HEK293 (cell line): Measurements from ENCODE around the gene SPCS2.

ENCODE experiments used
- CTCF ChIA-PET: fragments of 350-600 bp; formaldehyde crosslinking; extraction: SDS; loops from one replicate; lab custom pipeline; 2021; ENCODE audit warnings: antibody characterized with exemption; lab: Yijun Ruan, JAX
- POLR2A ChIA-PET: fragments of 300-600 bp; formaldehyde crosslinking; extraction: SDS; loops from one replicate; lab custom pipeline; 2020; ENCODE audit warnings: antibody characterized with exemption, inconsistent platforms; lab: Yijun Ruan, JAX
- H3K27ac ChIP-seq: fragments of 200-500 bp; sonication (Bioruptor generic); 2 replicates; pipeline ENCODE4 v1.5.1; 2014; ENCODE audit warnings: low read depth, low read length, control low read depth, inconsistent platforms; ENCODE audit errors: extremely low read depth
- H3K36me3 ChIP-seq, 2 experiments: fragments of 200-500 bp in 1 of 2; sonication (Bioruptor generic) in 1 of 2; 1 replicate in 1 of 2; 2 replicates in 1 of 2; pipeline ENCODE4 v1.5.1; 2014 to 2017; ENCODE audit warnings: inconsistent platforms in 2 of 2, low read length in 2 of 2; ENCODE audit not compliant: control insufficient read depth in 2 of 2, insufficient read depth in 1 of 2
- H3K4me1 ChIP-seq: fragments of 200-500 bp; sonication (Bioruptor generic); 2 replicates; pipeline ENCODE4 v1.5.1; 2014; ENCODE audit warnings: mild to moderate bottlenecking, low read length, inconsistent platforms; ENCODE audit not compliant: control insufficient read depth, insufficient read depth
- H3K4me3 ChIP-seq: 2 replicates; pipeline ENCODE4 v1.5.1; 2011; ENCODE audit warnings: low read depth, mild to moderate bottlenecking, control low read depth, low read length, moderate library complexity
- H3K9me3 ChIP-seq: fragments of 200-500 bp; sonication (Bioruptor generic); 2 replicates; pipeline ENCODE4 v1.5.1; 2014; ENCODE audit warnings: low read depth, low read length, inconsistent platforms; ENCODE audit not compliant: control insufficient read depth, insufficient read depth
- EGR2 ChIP-seq: fragments of 450-650 bp; formaldehyde crosslinking; IDR thresholded peaks from 2 replicates; pipeline ENCODE4 v1.5.1; 2016; ENCODE audit warnings: low read depth, missing biosample characterization, missing genetic modification characterization
- IKZF3 ChIP-seq: fragments of 450-650 bp; IDR thresholded peaks from 2 replicates; pipeline ENCODE4 v1.5.0; 2018; ENCODE audit warnings: missing biosample characterization, mild to moderate bottlenecking, missing genetic modification characterization, moderate library complexity
- OVOL3 ChIP-seq: fragments of 450-650 bp; formaldehyde crosslinking; IDR thresholded peaks from 2 replicates; pipeline ENCODE4 v1.5.1; 2016; ENCODE audit warnings: missing biosample characterization, missing genetic modification characterization
- PRDM2 ChIP-seq: fragments of 450-650 bp; formaldehyde crosslinking; IDR thresholded peaks from 2 replicates; pipeline ENCODE4 v1.5.1; 2016; ENCODE audit warnings: missing biosample characterization, missing genetic modification characterization, borderline replicate concordance
- SCRT1 ChIP-seq: fragments of 450-650 bp; formaldehyde crosslinking; IDR thresholded peaks from 2 replicates; pipeline ENCODE4 v1.5.1; 2016; ENCODE audit warnings: missing biosample characterization, missing genetic modification characterization, borderline replicate concordance
- ZBTB20 ChIP-seq: fragments of 450-650 bp; formaldehyde crosslinking; IDR thresholded peaks from 2 replicates; pipeline ENCODE4 v1.5.1; 2016; ENCODE audit warnings: missing biosample characterization, missing genetic modification characterization
- ZNF169 ChIP-seq: fragments of 450-650 bp; formaldehyde crosslinking; IDR thresholded peaks from 2 replicates; pipeline ENCODE4 v1.5.1; 2016; ENCODE audit warnings: missing biosample characterization, missing genetic modification characterization
- ZNF223 ChIP-seq: fragments of 450-650 bp; formaldehyde crosslinking; IDR thresholded peaks from 2 replicates; pipeline ENCODE4 v1.5.1; 2016; ENCODE audit warnings: missing biosample characterization, missing genetic modification characterization
- ZNF239 ChIP-seq: fragments of 450-650 bp; formaldehyde crosslinking; IDR thresholded peaks from 2 replicates; pipeline ENCODE4 v1.5.1; 2016; ENCODE audit warnings: missing biosample characterization, missing genetic modification characterization
- ZNF335 ChIP-seq: fragments of 450-650 bp; formaldehyde crosslinking; conservative IDR thresholded peaks from 2 replicates; pipeline ENCODE4 v1.5.1; 2016; ENCODE audit warnings: missing biosample characterization, missing genetic modification characterization
- ZNF473 ChIP-seq: fragments of 450-650 bp; formaldehyde crosslinking; IDR thresholded peaks from 2 replicates; pipeline ENCODE4 v1.5.1; 2017; ENCODE audit warnings: missing biosample characterization, missing genetic modification characterization
- ZNF510 ChIP-seq: fragments of 450-650 bp; formaldehyde crosslinking; IDR thresholded peaks from 2 replicates; pipeline ENCODE4 v1.5.1; 2018; ENCODE audit warnings: mild to moderate bottlenecking, missing genetic modification characterization, missing biosample characterization; ENCODE audit not compliant: insufficient replicate concordance
- ZNF514 ChIP-seq: fragments of 450-650 bp; formaldehyde crosslinking; IDR thresholded peaks from 2 replicates; pipeline ENCODE4 v1.5.1; 2016; ENCODE audit warnings: missing biosample characterization, missing genetic modification characterization
- ZNF548 ChIP-seq: fragments of 450-650 bp; formaldehyde crosslinking; IDR thresholded peaks from 2 replicates; pipeline ENCODE4 v1.5.1; 2016; ENCODE audit warnings: missing biosample characterization, missing genetic modification characterization
- ZNF701 ChIP-seq: fragments of 450-650 bp; formaldehyde crosslinking; IDR thresholded peaks from 2 replicates; pipeline ENCODE4 v1.5.1; 2016; ENCODE audit warnings: missing biosample characterization, missing genetic modification characterization
- TF ChIP-seq, protein P1 (sequence below): fragments of 450-650 bp; formaldehyde crosslinking; IDR thresholded peaks from 2 replicates; pipeline ENCODE4 v1.5.1; 2016; ENCODE audit warnings: missing biosample characterization, missing genetic modification characterization
- TF ChIP-seq, protein P2 (sequence below): fragments of 450-650 bp; formaldehyde crosslinking; IDR thresholded peaks from 2 replicates; pipeline ENCODE4 v1.5.1; 2017; ENCODE audit warnings: missing biosample characterization, mild to moderate bottlenecking, missing genetic modification characterization, moderate library complexity
- TF ChIP-seq, protein P3 (sequence below): fragments of 450-650 bp; formaldehyde crosslinking; IDR thresholded peaks from 2 replicates; pipeline ENCODE4 v1.5.0; 2017; ENCODE audit warnings: missing biosample characterization, missing genetic modification characterization, borderline replicate concordance
- TF ChIP-seq, protein P4 (sequence below): fragments of 450-650 bp; formaldehyde crosslinking; IDR thresholded peaks from 2 replicates; pipeline ENCODE4 v1.5.1; 2016; ENCODE audit warnings: missing biosample characterization, missing genetic modification characterization
- TF ChIP-seq, protein P5 (sequence below): fragments of 450-650 bp; formaldehyde crosslinking; IDR thresholded peaks from 2 replicates; pipeline ENCODE4 v1.5.1; 2016; ENCODE audit warnings: missing biosample characterization, missing genetic modification characterization, low read depth
- TF ChIP-seq, protein P6 (sequence below): fragments of 450-650 bp; formaldehyde crosslinking; IDR thresholded peaks from 2 replicates; pipeline ENCODE4 v1.5.1; 2016; ENCODE audit warnings: missing biosample characterization, missing genetic modification characterization

The SPCS2 gene

DNA sequence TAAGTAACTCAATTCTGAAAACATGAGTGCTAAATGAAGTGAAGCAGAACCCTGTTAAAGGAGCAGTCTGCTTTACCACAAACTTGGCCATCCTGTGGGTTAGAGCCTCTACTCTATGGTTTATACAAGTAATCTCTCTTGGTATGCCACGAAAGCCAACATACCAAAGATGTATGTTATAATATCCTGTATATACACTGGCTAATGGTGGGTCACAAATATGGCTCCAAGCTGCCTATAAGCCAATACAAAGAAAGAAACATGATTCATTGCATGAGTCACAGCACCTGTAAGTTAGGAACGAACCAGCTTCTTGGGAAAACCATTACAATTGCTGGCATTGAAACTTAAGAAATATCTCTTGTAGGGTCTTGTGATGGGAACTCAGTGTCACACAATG lies 16.3 kb upstream of the SPCS2 start (continued):
- TF ChIP-seq, protein P1, sequence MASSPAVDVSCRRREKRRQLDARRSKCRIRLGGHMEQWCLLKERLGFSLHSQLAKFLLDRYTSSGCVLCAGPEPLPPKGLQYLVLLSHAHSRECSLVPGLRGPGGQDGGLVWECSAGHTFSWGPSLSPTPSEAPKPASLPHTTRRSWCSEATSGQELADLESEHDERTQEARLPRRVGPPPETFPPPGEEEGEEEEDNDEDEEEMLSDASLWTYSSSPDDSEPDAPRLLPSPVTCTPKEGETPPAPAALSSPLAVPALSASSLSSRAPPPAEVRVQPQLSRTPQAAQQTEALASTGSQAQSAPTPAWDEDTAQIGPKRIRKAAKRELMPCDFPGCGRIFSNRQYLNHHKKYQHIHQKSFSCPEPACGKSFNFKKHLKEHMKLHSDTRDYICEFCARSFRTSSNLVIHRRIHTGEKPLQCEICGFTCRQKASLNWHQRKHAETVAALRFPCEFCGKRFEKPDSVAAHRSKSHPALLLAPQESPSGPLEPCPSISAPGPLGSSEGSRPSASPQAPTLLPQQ (tag by site-specific recombination) = no peak
- TF ChIP-seq SCRT1 (tag by site-specific recombination) (no peak), ZNF223 (no peak), ZNF514 (tag by site-specific recombination) (no peak), ZNF239 (tag by site-specific recombination) (no peak), ZBTB20 (tag by site-specific recombination) (no peak), OVOL3 (no peak), ZNF335 (tag by site-specific recombination) (no peak)
- TF ChIP-seq, protein P2, sequence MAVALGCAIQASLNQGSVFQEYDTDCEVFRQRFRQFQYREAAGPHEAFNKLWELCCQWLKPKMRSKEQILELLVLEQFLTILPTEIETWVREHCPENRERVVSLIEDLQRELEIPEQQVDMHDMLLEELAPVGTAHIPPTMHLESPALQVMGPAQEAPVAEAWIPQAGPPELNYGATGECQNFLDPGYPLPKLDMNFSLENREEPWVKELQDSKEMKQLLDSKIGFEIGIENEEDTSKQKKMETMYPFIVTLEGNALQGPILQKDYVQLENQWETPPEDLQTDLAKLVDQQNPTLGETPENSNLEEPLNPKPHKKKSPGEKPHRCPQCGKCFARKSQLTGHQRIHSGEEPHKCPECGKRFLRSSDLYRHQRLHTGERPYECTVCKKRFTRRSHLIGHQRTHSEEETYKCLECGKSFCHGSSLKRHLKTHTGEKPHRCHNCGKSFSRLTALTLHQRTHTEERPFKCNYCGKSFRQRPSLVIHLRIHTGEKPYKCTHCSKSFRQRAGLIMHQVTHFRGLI = no peak
- TF ChIP-seq, protein P3, sequence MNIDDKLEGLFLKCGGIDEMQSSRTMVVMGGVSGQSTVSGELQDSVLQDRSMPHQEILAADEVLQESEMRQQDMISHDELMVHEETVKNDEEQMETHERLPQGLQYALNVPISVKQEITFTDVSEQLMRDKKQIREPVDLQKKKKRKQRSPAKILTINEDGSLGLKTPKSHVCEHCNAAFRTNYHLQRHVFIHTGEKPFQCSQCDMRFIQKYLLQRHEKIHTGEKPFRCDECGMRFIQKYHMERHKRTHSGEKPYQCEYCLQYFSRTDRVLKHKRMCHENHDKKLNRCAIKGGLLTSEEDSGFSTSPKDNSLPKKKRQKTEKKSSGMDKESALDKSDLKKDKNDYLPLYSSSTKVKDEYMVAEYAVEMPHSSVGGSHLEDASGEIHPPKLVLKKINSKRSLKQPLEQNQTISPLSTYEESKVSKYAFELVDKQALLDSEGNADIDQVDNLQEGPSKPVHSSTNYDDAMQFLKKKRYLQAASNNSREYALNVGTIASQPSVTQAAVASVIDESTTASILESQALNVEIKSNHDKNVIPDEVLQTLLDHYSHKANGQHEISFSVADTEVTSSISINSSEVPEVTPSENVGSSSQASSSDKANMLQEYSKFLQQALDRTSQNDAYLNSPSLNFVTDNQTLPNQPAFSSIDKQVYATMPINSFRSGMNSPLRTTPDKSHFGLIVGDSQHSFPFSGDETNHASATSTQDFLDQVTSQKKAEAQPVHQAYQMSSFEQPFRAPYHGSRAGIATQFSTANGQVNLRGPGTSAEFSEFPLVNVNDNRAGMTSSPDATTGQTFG (tag by site-specific recombination) = no peak
- TF ChIP-seq, protein P4, sequence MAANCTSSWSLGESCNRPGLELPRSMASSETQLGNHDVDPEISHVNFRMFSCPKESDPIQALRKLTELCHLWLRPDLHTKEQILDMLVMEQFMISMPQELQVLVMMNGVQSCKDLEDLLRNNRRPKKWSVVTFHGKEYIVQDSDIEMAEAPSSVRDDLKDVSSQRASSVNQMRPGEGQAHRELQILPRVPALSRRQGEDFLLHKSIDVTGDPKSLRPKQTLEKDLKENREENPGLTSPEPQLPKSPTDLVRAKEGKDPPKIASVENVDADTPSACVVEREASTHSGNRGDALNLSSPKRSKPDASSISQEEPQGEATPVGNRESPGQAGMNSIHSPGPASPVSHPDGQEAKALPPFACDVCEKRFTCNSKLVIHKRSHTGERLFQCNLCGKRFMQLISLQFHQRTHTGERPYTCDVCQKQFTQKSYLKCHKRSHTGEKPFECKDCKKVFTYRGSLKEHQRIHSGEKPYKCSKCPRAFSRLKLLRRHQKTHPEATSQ (tag by site-specific recombination) = no peak

- Histone ChIP-seq H3K9me3 (no peaks in the 10 kb centered on the region), H3K4me3 (no peak overlapping the region), H3K27ac (no peak overlapping the region), H3K36me3 (peaks cover 0 to 47% of the 10 kb centered on the region in 2 experiments; a peak in 1 of 3 replicates), H3K4me1 (no peaks in the 10 kb centered on the region)
- ChIA-PET CTCF (interaction anchor here (0.6 to 1.0 kb wide), 2 partner anchors 271 to 454 kb away, joined by 3 read pairs; no protein-coding TSS in a partner anchor), POLR2A (interaction anchor here (0.7 kb wide), 1 partner anchor 138 kb away, joined by 4 read pairs; no protein-coding TSS in a partner anchor)
- TF ChIP-seq IKZF3 (no peak), EGR2 (tag by site-specific recombination) (no peak), ZNF169 (tag by site-specific recombination) (no peak), ZNF701 (tag by site-specific recombination) (no peak), ZNF548 (tag by site-specific recombination) (no peak), PRDM2 (tag by site-specific recombination) (no peak), ZNF510 (tag by site-specific recombination) (no peak), ZNF473 (tag by site-specific recombination) (no peak)
- TF ChIP-seq, protein P5, sequence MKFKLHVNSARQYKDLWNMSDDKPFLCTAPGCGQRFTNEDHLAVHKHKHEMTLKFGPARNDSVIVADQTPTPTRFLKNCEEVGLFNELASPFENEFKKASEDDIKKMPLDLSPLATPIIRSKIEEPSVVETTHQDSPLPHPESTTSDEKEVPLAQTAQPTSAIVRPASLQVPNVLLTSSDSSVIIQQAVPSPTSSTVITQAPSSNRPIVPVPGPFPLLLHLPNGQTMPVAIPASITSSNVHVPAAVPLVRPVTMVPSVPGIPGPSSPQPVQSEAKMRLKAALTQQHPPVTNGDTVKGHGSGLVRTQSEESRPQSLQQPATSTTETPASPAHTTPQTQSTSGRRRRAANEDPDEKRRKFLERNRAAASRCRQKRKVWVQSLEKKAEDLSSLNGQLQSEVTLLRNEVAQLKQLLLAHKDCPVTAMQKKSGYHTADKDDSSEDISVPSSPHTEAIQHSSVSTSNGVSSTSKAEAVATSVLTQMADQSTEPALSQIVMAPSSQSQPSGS (tag by site-specific recombination) = no peak
- TF ChIP-seq, protein P6, sequence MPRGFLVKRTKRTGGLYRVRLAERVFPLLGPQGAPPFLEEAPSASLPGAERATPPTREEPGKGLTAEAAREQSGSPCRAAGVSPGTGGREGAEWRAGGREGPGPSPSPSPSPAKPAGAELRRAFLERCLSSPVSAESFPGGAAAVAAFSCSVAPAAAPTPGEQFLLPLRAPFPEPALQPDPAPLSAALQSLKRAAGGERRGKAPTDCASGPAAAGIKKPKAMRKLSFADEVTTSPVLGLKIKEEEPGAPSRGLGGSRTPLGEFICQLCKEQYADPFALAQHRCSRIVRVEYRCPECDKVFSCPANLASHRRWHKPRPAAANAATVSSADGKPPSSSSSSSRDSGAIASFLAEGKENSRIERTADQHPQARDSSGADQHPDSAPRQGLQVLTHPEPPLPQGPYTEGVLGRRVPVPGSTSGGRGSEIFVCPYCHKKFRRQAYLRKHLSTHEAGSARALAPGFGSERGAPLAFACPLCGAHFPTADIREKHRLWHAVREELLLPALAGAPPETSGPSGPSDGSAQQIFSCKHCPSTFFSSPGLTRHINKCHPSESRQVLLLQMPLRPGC (tag by site-specific recombination) = no peak
Observed at GRCh38 chr11:74933765-74934164, 15.3 kb upstream of the SPCS2 start.
